CD8-positive, alpha-beta memory T cell (primary cell): ENCODE measurements around the gene CEP85. TPM values are rescaled to one million over a fixed set of nuclear protein-coding genes. Genes with fewer than 3 reads are reported as not detected.

ENCODE experiments used
- CTCF ChIA-PET: fragments of 350-600 bp; sonication (Branson Sonifier 250); formaldehyde crosslinking; loops from one replicate; lab custom pipeline; 2021; ENCODE audit warnings: antibody characterized with exemption; lab: Charles Lee
- POLR2A ChIA-PET: fragments of 350-600 bp; sonication (Branson Sonifier 250); formaldehyde crosslinking; loops from one replicate; lab custom pipeline; 2021; ENCODE audit warnings: antibody characterized with exemption; lab: Charles Lee
- DNase-seq, 5 donors: peaks; one replicate each; pipeline versions ENCODE4 v3.0.0 to v3.0.0-alpha.2; 2020 to 2022; ENCODE audit warnings: mixed read lengths in 1 of 5
- H3K27ac ChIP-seq: one replicate; pipeline ENCODE4 v1.7.0; 2013; ENCODE audit warnings: low read depth, mild to moderate bottlenecking, low read length, moderate library complexity
- H3K27me3 ChIP-seq: 2 replicates; pipeline ENCODE4 v1.7.0; 2013; ENCODE audit warnings: low read length, mild to moderate bottlenecking; ENCODE audit not compliant: insufficient read depth, poor library complexity, severe bottlenecking
- H3K36me3 ChIP-seq: 2 replicates; pipeline ENCODE4 v1.7.0; 2013; ENCODE audit warnings: mild to moderate bottlenecking, low read length, moderate library complexity; ENCODE audit not compliant: insufficient read depth
- H3K4me1 ChIP-seq: 2 replicates; pipeline ENCODE4 v1.7.0; 2013; ENCODE audit warnings: mild to moderate bottlenecking, low read length, moderate library complexity; ENCODE audit not compliant: insufficient read depth
- H3K4me3 ChIP-seq: 2 replicates; pipeline ENCODE4 v1.7.0; 2013; ENCODE audit warnings: mild to moderate bottlenecking, low read length
- H3K9me3 ChIP-seq: 2 replicates; pipeline ENCODE4 v1.7.0; 2013; ENCODE audit warnings: mild to moderate bottlenecking, low read length
- H3K27ac Mint-ChIP-seq, 8 donors: one replicate each; pipeline ENCODE4 v1.8.0; 2020 to 2021; ENCODE audit warnings: mixed read lengths in 8 of 8, mild to moderate bottlenecking in 6 of 8, inconsistent platforms in 3 of 8, moderate library complexity in 3 of 8
- H3K27me3 Mint-ChIP-seq, 2 donors: one replicate each; pipeline ENCODE4 v1.8.0; 2020 to 2021; ENCODE audit warnings: mixed read lengths in 2 of 2, mild to moderate bottlenecking in 1 of 2, moderate library complexity in 1 of 2
- H3K36me3 Mint-ChIP-seq, 3 donors: one replicate each; pipeline ENCODE4 v1.8.0; 2020 to 2021; ENCODE audit warnings: mixed read lengths in 3 of 3, inconsistent platforms in 1 of 3, mild to moderate bottlenecking in 1 of 3
- H3K4me1 Mint-ChIP-seq, 3 donors: one replicate each; pipeline ENCODE4 v1.8.0; 2020 to 2021; ENCODE audit warnings: mixed read lengths in 3 of 3, inconsistent platforms in 1 of 3, mild to moderate bottlenecking in 1 of 3
- H3K4me3 Mint-ChIP-seq, 7 donors: one replicate each; pipeline ENCODE4 v1.8.0; 2020 to 2021; ENCODE audit warnings: mixed read lengths in 7 of 7, mild to moderate bottlenecking in 6 of 7, moderate library complexity in 4 of 7, inconsistent platforms in 2 of 7
- H3K9me3 Mint-ChIP-seq, 5 donors: one replicate each; pipeline ENCODE4 v1.8.0; 2020 to 2022; ENCODE audit warnings: mixed read lengths in 5 of 5, mild to moderate bottlenecking in 3 of 5, moderate library complexity in 2 of 5, inconsistent platforms in 1 of 5
- polyA plus RNA-seq: library from polyadenylated mRNA; unstranded; fragments of 300-500 nt; fragmentation: Illumina TruSeq; gene quantifications from one replicate; pipeline ENCODE4 v1.2.3, GENCODE V29; 2021
- total RNA-seq, 2 experiments: library from RNA; stranded (reverse); gene quantifications; one replicate each; pipeline ENCODE4 v1.2.3, GENCODE V29; 2021

CEP85 gene
- total and polyA plus RNA-seq, 3 experiments from 2014 or later, result 7.7 to 29.7 (median 28.8) TPM

DNA sequence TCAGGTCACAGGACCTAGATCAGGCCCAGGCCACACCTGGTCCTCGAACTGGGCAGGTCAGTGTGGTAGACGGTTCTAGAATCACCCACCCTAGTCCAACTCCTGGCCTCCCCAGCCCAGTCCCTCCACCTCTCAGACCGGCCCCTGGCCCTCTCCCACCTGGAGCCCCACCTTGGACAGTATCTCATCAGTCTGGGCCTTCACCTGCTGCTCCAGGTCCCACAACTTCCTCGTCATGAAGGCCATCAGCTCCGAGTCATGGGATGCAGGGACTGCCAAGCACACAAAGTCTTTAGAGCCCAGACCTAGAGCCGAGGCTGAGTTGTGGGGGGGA lies 63.8 kb downstream of the CEP85 start:
- no peak for DNase-seq
- H3K27ac ChIP-seq, result no peak overlapping the region
- CTCF ChIA-PET, result interaction anchor here (0.6 to 2.1 kb wide), 5 partner anchors 10 to 66 kb away, joined by 3 to 13 read pairs (median 4); partner anchors contain the start of gene CD52
- Mint-ChIP-seq H3K4me1 (peaks cover 11 to 22% (median 13%) of the 10 kb centered on the region in 3 donors), H3K4me3 (no peak overlapping the region), H3K27me3 (peaks cover 0 to 2% of the 10 kb centered on the region in 2 donors), H3K36me3 (peaks cover 0 to 1% (median 1%) of the 10 kb centered on the region in 3 donors), H3K9me3 (no peaks in the 10 kb centered on the region), H3K27ac (no peak overlapping the region)
- H3K9me3 ChIP-seq, result no peaks in the 10 kb centered on the region
- no peak overlapping the region for H3K4me3 ChIP-seq
- no peaks in the 10 kb centered on the region for H3K36me3 ChIP-seq
- POLR2A ChIA-PET, result interaction anchor here (1.2 kb wide), 1 partner anchor 9 kb away, joined by 3 read pairs; no protein-coding TSS in a partner anchor
- H3K4me1 ChIP-seq, result peaks cover 5% of the 10 kb centered on the region
- H3K27me3 ChIP-seq, result no peaks in the 10 kb centered on the region

DNA sequence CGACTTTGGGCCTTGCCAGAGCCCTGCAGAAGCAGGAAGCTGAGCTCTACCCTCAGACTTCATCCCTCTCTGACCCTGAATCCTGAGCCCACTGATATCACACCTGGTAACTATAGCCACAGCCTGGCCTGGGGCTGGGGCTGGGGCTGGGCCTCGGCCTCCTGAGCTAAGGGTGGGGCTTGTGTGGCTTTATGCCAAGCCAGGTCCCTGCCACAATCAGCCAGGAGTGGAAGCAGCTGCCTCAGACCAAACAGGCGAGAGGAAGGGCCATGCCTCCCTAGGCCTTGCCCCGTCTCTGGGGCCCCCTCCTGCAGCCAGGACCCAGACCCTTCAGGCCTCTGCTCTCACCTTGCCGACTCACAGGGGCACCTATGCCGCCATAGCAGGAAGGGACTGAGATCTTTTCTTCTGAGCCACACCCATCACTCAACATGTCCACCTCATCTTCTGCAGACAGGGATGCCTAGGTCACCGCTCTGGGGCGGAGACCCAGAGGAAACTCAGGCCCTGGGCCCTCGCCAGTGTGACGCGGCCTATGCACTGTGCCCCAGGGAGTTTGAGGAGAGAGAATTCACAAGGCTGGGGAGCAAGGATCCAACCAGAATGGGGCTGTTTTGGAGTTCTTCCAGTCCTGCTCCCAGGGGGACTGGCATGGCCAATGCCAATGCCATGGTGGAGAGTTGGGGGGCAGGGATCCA lies 66.7 kb downstream of the CEP85 start:
- Histone ChIP-seq H3K36me3 (no peaks in the 10 kb centered on the region), H3K9me3 (no peaks in the 10 kb centered on the region), H3K27ac (no peak overlapping the region), H3K4me3 (no peak overlapping the region), H3K27me3 (no peaks in the 10 kb centered on the region), H3K4me1 (peaks cover 3% of the 10 kb centered on the region)
- Mint-ChIP-seq H3K4me3 (no peak overlapping the region), H3K36me3 (peaks cover 0 to 1% (median 0%) of the 10 kb centered on the region in 3 donors), H3K27me3 (no peaks in the 10 kb centered on the region), H3K4me1 (peaks cover 3 to 12% (median 6%) of the 10 kb centered on the region in 3 donors), H3K9me3 (no peaks in the 10 kb centered on the region), H3K27ac (peak overlapping the region in 4 of 8 donors; percentile 3 to 86 (median 74))
- CTCF ChIA-PET, result interaction anchor here (1.4 to 2.3 kb wide), 5 partner anchors 13 to 115 kb away, joined by 4 to 8 read pairs (median 6); no protein-coding TSS in a partner anchor
- POLR2A ChIA-PET, result interaction anchor here (1.3 kb wide), 1 partner anchor 9 kb away, joined by 3 read pairs; no protein-coding TSS in a partner anchor
- DNase-seq, result no peak

DNA sequence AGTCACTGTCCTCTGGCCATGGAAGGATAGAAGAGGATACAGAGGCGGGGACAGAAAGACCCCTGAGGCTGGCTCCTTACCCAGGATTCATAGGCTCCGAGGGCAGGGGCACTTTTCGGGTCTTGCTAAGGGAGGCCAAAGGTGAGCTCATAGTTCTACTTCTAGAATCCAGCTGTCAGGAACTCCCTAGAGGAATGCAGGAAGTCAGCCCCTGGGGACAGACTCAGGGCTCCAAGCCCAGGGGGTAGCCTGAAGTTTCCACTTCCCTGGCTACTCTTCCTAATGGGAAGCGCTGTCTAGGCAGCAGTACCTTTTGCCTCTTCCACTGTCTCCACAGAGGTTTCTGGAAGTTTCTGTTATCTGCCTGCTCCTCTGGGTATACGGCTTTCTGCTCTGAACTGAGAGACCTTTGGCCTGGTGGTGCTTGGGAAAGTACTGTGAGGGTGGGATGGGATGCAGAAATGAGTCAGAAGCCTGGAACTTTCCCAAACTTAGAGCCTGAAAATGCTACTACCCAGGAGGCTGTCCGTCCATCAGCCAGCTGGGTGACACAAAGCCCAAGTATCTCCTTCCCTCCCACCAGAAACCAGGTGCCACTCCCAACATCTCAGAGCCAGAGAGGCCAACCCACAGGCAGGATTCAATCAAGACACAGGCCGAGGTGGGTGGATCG lies 68.9 kb downstream of the CEP85 start:
- Mint-ChIP-seq H3K27ac (no peak overlapping the region), H3K36me3 (peaks cover 0 to 4% (median 1%) of the 10 kb centered on the region in 3 donors), H3K4me3 (no peak overlapping the region), H3K27me3 (no peaks in the 10 kb centered on the region), H3K4me1 (peaks cover 23 to 32% (median 23%) of the 10 kb centered on the region in 3 donors), H3K9me3 (no peaks in the 10 kb centered on the region)
- Histone ChIP-seq H3K27me3 (no peaks in the 10 kb centered on the region), H3K4me3 (no peak overlapping the region), H3K9me3 (no peaks in the 10 kb centered on the region), H3K27ac (no peak overlapping the region), H3K4me1 (peaks cover 20% of the 10 kb centered on the region), H3K36me3 (no peaks in the 10 kb centered on the region)
- no peak for DNase-seq
- POLR2A ChIA-PET, result interaction anchor here (0.7 to 1.7 kb wide), 3 partner anchors 13 to 25 kb away, joined by 3 to 9 read pairs (median 6); no protein-coding TSS in a partner anchor
- CTCF ChIA-PET, result interaction anchor here (1.2 to 32.6 kb wide), 2 partner anchors 12 to 19 kb away, joined by 3 to 840 read pairs; partner anchors contain the start of gene SH3BGRL3

DNA sequence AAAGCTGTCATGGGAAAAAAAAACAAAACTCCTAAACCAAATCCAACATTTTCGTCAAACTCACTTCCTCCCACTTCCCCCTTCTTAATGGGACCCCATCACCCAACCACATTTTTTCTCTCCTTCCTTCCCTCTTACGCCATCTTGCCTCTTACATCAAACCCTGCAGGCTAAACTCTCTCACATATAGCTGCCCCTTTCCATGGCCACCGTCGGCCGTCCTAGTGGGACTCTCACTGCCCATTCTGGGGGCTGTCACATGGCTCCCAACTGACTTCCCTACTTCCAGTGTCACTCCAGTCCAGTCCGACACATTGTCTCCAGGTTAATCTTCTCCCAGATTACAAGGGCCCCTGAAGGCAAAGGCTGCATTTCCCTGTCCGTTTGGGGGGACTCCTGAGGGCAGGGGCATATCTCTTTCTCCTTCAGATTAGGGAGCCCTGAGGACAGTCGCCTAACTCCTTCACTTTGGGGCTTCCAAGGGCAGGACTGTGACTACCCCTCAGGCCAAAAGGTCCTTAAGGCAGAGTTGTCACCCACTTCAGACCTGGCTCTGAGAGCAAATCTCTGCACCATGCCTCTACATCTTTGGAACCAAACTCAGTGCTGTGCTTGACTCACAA lies 71.8 kb downstream of the CEP85 start:
- no peaks in the 10 kb centered on the region for H3K9me3 ChIP-seq
- peak overlapping the region; percentile 77 for H3K27ac ChIP-seq
- Mint-ChIP-seq H3K4me3 (peak overlapping the region; percentile 86 to 99 (median 97)), H3K27me3 (no peaks in the 10 kb centered on the region), H3K9me3 (no peaks in the 10 kb centered on the region), H3K27ac (peak overlapping the region; percentile 85 to 99 (median 98)), H3K36me3 (peaks cover 0 to 4% (median 0%) of the 10 kb centered on the region in 3 donors), H3K4me1 (peaks cover 26 to 29% (median 29%) of the 10 kb centered on the region in 3 donors)
- no peaks in the 10 kb centered on the region for H3K27me3 ChIP-seq
- no peak for DNase-seq
- H3K4me3 ChIP-seq, result peak overlapping the region; percentile 86
- H3K4me1 ChIP-seq, result peaks cover 35% of the 10 kb centered on the region
- CTCF ChIA-PET, result interaction anchor here (1.4 to 32.6 kb wide), 3 partner anchors 10 to 22 kb away, joined by 4 to 840 read pairs (median 51); partner anchors contain the start of genes CD52 and SH3BGRL3
- H3K36me3 ChIP-seq, result no peaks in the 10 kb centered on the region
- POLR2A ChIA-PET, result interaction anchor here (0.8 to 1.0 kb wide), 2 partner anchors 13 to 17 kb away, joined by 3 to 4 read pairs; no protein-coding TSS in a partner anchor

DNA sequence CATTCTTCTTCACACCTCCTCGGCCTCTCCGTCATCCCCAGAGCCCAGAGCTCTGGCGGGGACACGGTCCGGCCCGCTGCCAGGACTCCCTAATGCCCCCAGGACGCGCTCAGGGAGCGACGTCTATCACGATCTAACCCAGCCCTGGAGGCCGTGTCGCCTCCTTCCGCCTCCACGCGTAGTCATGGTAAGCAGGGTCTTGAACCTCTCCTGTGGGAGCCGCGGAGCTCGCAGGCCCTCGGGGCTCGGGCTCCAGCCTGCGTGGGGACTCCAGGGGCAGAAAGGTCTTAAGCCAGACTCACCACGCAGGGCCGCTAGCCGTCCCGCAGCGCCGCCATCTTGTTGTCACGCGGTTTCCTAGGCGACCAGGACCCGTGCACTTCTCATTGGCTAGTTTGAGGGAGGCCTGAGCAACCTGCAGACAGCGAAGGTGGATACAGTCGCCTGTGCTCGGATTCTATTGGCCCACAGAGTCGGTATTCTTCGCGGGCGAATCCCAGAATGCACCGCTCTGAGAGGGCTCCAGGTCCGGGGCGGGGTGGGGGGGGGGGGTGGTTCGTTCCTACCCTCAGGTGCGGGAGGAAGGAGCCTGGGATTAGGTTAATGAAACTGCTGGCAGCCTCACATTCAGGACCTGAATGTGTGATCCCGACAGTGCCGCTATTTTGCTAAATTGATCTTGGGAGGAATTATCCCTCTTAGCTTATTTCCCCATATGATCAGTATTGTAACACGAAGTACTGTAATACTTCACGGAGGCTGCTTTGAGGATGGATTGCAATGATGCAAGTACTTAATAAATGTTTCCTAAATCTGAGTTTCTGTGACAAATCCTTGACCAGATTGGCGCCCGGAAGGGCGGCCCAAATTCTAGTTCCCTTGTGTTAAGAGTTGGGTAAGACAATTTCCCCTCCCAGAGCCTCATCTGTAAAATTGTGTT lies 72.6 kb downstream of the CEP85 start, which contains the start of gene UBXN11:
TSS of gene UBXN11 (minus strand) at position 347 of the 940 bp plus-strand sequence. CDS start 3,753 bp downstream, outside the sequence.
- Mint-ChIP-seq H3K27me3 (no peaks in the 10 kb centered on the region), H3K9me3 (no peaks in the 10 kb centered on the region), H3K4me3 (peak within 1 kb of the TSS; percentile 86 to 99 (median 97)), H3K36me3 (peaks cover 0 to 4% (median 0%) of the 10 kb centered on the region in 3 donors), H3K27ac (peak within 1 kb of the TSS; percentile 85 to 99 (median 98)), H3K4me1 (peaks cover 26 to 29% (median 29%) of the 10 kb centered on the region in 3 donors)
- H3K27me3 ChIP-seq, result no peaks in the 10 kb centered on the region
- peak; percentile 86 to 96 (median 92) for DNase-seq
- ChIA-PET CTCF (interaction anchor here (1.2 to 32.6 kb wide), 4 partner anchors 9 to 73 kb away, joined by 4 to 840 read pairs (median 28); partner anchors contain the start of genes CD52, CEP85 and SH3BGRL3), POLR2A (interaction anchor here (0.6 to 2.7 kb wide), 5 partner anchors 12 to 102 kb away, joined by 3 to 28 read pairs (median 7); partner anchors contain the start of gene CD52)
- peak within 1 kb of the TSS; percentile 77 for H3K27ac ChIP-seq
- H3K4me1 ChIP-seq, result peaks cover 35% of the 10 kb centered on the region
- peak within 1 kb of the TSS; percentile 86 for H3K4me3 ChIP-seq
- H3K36me3 ChIP-seq, result no peaks in the 10 kb centered on the region
- H3K9me3 ChIP-seq, result no peaks in the 10 kb centered on the region

DNA sequence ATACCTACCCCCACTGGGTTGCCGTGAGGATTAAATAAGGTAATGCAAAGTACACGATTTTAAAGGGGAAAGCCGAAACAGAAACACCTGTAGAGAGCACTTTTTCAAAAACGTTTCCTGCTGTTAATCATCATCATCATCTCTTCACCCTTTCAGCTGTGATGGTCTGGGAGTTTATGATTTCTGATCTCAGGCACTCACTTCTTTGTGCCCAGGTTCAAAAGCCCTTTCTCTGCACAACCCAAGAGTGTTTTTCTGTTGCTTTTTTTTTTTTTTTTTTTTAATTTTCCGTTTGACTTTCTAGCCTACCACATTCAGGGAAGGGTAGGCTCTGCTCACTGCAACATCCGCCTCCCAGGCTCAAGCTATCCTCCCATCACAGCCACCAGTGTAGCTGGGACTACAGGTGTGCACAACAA lies 73.4 kb downstream of the CEP85 start:
- H3K36me3 ChIP-seq, result no peaks in the 10 kb centered on the region
- H3K27me3 Mint-ChIP-seq, result no peaks in the 10 kb centered on the region
- H3K27ac ChIP-seq, result peak overlapping the region; percentile 13
- peak overlapping the region; percentile 79 to 93 (median 85) for H3K27ac Mint-ChIP-seq
- peaks cover 30 to 34% (median 32%) of the 10 kb centered on the region in 3 donors for H3K4me1 Mint-ChIP-seq
- DNase-seq, result peak in 1 of 5 donors; percentile 66
- peak overlapping the region; percentile 54 to 99 (median 95) for H3K4me3 Mint-ChIP-seq
- CTCF ChIA-PET, result interaction anchor here (0.8 to 32.6 kb wide), 6 partner anchors 8 to 74 kb away, joined by 3 to 840 read pairs (median 4); partner anchors contain the start of genes CD52, CEP85 and SH3BGRL3
- H3K9me3 ChIP-seq, result no peaks in the 10 kb centered on the region
- no peaks in the 10 kb centered on the region for H3K27me3 ChIP-seq
- H3K4me3 ChIP-seq, result peak overlapping the region; percentile 56
- H3K36me3 Mint-ChIP-seq, result peaks cover 0 to 4% (median 0%) of the 10 kb centered on the region in 3 donors
- peaks cover 35% of the 10 kb centered on the region for H3K4me1 ChIP-seq
- POLR2A ChIA-PET, result interaction anchor here (0.6 to 2.7 kb wide), 7 partner anchors 11 to 125 kb away, joined by 3 to 28 read pairs (median 6); partner anchors contain the start of genes CD52 and DHDDS
- H3K9me3 Mint-ChIP-seq, result no peaks in the 10 kb centered on the region
